Liver (tissue), 9 donors: ENCODE data around the gene RBMX. TPM values are rescaled to one million over a fixed set of nuclear protein-coding genes. Genes with fewer than 3 reads are reported as not detected.
A peak's percentile ranks its signal among the peaks of the same experiment; 100 is the strongest.
"Not testable (repeated sequence)": the region's sequence is repeated elsewhere in the genome, so short reads cannot be mapped to it uniquely, and the experiment has no call there.

Source experiments
- DNase-seq: peaks from one replicate; pipeline ENCODE4 v3.0.0-alpha.2; 2017; ENCODE audit warnings: low spot score
- H3K27ac ChIP-seq, 2 donors: one replicate each; pipeline ENCODE4 v1.7.0; 2013; ENCODE audit warnings: inconsistent platforms in 2 of 2, low read length in 2 of 2, control low read depth in 1 of 2, low read depth in 1 of 2, mild to moderate bottlenecking in 1 of 2
- H3K27me3 ChIP-seq, 4 donors: one replicate each; pipeline versions ENCODE4 v1.6.1 to v1.7.0; 2013; ENCODE audit warnings: low read length in 3 of 4, inconsistent platforms in 1 of 4, mild to moderate bottlenecking in 1 of 4, moderate library complexity in 1 of 4; ENCODE audit not compliant: control insufficient read depth in 4 of 4, insufficient read depth in 4 of 4
- H3K36me3 ChIP-seq, 4 donors: one replicate each; pipeline versions ENCODE4 v1.6.1 to v1.7.0; 2013; ENCODE audit warnings: low read length in 3 of 4, mild to moderate bottlenecking in 3 of 4, low read depth in 1 of 4, moderate library complexity in 1 of 4; ENCODE audit not compliant: control insufficient read depth in 4 of 4, insufficient read depth in 3 of 4
- H3K4me1 ChIP-seq, 4 donors: one replicate each; pipeline versions ENCODE4 v1.6.1 to v1.7.0; 2013; ENCODE audit warnings: low read length in 3 of 4, mild to moderate bottlenecking in 3 of 4, moderate library complexity in 1 of 4; ENCODE audit not compliant: control insufficient read depth in 4 of 4, insufficient read depth in 4 of 4
- H3K4me3 ChIP-seq, 3 donors: one replicate each; pipeline versions ENCODE4 v1.6.1 to v1.7.0; 2013; ENCODE audit warnings: low read length in 3 of 3, control low read depth in 1 of 3, low read depth in 1 of 3, mild to moderate bottlenecking in 1 of 3
- H3K9ac ChIP-seq, 2 donors: one replicate each; pipeline ENCODE4 v1.7.0; 2013; ENCODE audit warnings: low read length in 2 of 2, mild to moderate bottlenecking in 2 of 2, moderate library complexity in 2 of 2, control low read depth in 1 of 2, low read depth in 1 of 2
- H3K9me3 ChIP-seq, 4 donors: one replicate each; pipeline versions ENCODE4 v1.6.1 to v1.7.0; 2013; ENCODE audit warnings: low read length in 3 of 4; ENCODE audit not compliant: control insufficient read depth in 4 of 4
- EGR1 ChIP-seq, 2 donors: IDR thresholded peaks; 2 replicates each; pipeline ENCODE4 v1.6.1; 2016 to 2018; ENCODE audit warnings: antibody characterized with exemption in 2 of 2, low read depth in 2 of 2
- FOXA1 ChIP-seq: IDR thresholded peaks from 2 replicates; pipeline ENCODE4 v1.6.1; 2016; ENCODE audit warnings: antibody characterized with exemption
- FOXA2 ChIP-seq: IDR thresholded peaks from 2 replicates; pipeline ENCODE4 v1.6.1; 2016; ENCODE audit warnings: antibody characterized with exemption
- GABPA ChIP-seq, 2 donors: IDR thresholded peaks in 1 of 2; conservative IDR thresholded peaks in 1 of 2; 2 replicates each; pipeline ENCODE4 v1.6.1; 2016; ENCODE audit warnings: antibody characterized with exemption in 2 of 2, mild to moderate bottlenecking in 1 of 2, moderate library complexity in 1 of 2
- HNF4A ChIP-seq, 2 donors: conservative IDR thresholded peaks; 2 replicates each; pipeline ENCODE4 v1.6.1; 2016; ENCODE audit warnings: antibody characterized with exemption in 2 of 2, mild to moderate bottlenecking in 2 of 2
- HNF4G ChIP-seq: IDR thresholded peaks from 2 replicates; pipeline ENCODE4 v1.6.1; 2016; ENCODE audit warnings: antibody characterized with exemption
- JUND ChIP-seq, 2 donors: IDR thresholded peaks; 2 replicates each; pipeline ENCODE4 v1.6.1; 2016; ENCODE audit warnings: antibody characterized with exemption in 2 of 2
- NR2F2 ChIP-seq: IDR thresholded peaks from 2 replicates; pipeline ENCODE4 v1.6.1; 2016; ENCODE audit warnings: antibody characterized with exemption
- RAD21 ChIP-seq, 2 donors: IDR thresholded peaks; 2 replicates each; pipeline ENCODE4 v1.6.1; 2016; ENCODE audit warnings: antibody characterized with exemption in 2 of 2, mild to moderate bottlenecking in 2 of 2
- RXRA ChIP-seq, 2 donors: IDR thresholded peaks; 2 replicates each; pipeline ENCODE4 v1.6.1; 2017 to 2018; ENCODE audit warnings: antibody characterized with exemption in 2 of 2, mild to moderate bottlenecking in 1 of 2
- SP1 ChIP-seq: IDR thresholded peaks from 2 replicates; pipeline ENCODE4 v1.6.1; 2018; ENCODE audit warnings: antibody characterized with exemption, mild to moderate bottlenecking
- TAF1 ChIP-seq: conservative IDR thresholded peaks from 2 replicates; pipeline ENCODE4 v1.6.1; 2016; ENCODE audit warnings: antibody characterized with exemption, mild to moderate bottlenecking
- YY1 ChIP-seq: IDR thresholded peaks from 2 replicates; pipeline ENCODE4 v1.6.1; 2016; ENCODE audit warnings: antibody characterized with exemption, mild to moderate bottlenecking
- whole genome bisulfite sequencing: extraction: QIAGEN DNeasy Blood & Tissue Kit; methylation state at CpG from one replicate; pipeline ENCODE4 v1.1.7; 2013; 5-methylcytosine and 5-hydroxymethylcytosine counted together
- polyA plus RNA-seq, 2 donors: library from polyadenylated mRNA; stranded (reverse) in 1 of 2; unstranded in 1 of 2; fragments of 200-250 nt in 1 of 2; fragments of >200 nt in 1 of 2; fragmentation: Nextera tagmentation in 1 of 2; extraction: Ambion mirVana in 1 of 2; gene quantifications; one replicate each; pipeline versions ENCODE4 v1.2.1 to v1.2.3, GENCODE V29; 2013 to 2015
- total RNA-seq, 2 donors: library from RNA; depleted of rRNA; stranded (reverse); fragments of >200 nt; gene quantifications; one replicate each; pipeline ENCODE4 v1.2.3, GENCODE V29; 2014
- TF ChIP-seq, protein P1 (sequence below): IDR thresholded peaks from 2 replicates; pipeline ENCODE4 v1.6.1; 2016; ENCODE audit warnings: antibody characterized with exemption, mild to moderate bottlenecking
- TF ChIP-seq, protein P2 (sequence below): IDR thresholded peaks from 2 replicates; pipeline ENCODE4 v1.6.1; 2016; ENCODE audit warnings: antibody characterized with exemption
- TF ChIP-seq, protein P3 (sequence below): fragments of 150-350 bp; IDR thresholded peaks from 2 replicates; pipeline ENCODE4 v1.5.1; 2017; ENCODE audit warnings: improper control_type of control experiment, low read depth, low read length; ENCODE audit not compliant: missing input control
- donor health status: healthy.
- donor health status: healthy.
- donor health status: healthy.
- donor health status: healthy.
- donor health status: healthy.

The RBMX gene
- total RNA-seq: 10 to 100 TPM; 91.8 to 93.6 TPM
- 10 to 100 TPM; 29.3 to 34.6 TPM for polyA plus RNA-seq

DNA sequence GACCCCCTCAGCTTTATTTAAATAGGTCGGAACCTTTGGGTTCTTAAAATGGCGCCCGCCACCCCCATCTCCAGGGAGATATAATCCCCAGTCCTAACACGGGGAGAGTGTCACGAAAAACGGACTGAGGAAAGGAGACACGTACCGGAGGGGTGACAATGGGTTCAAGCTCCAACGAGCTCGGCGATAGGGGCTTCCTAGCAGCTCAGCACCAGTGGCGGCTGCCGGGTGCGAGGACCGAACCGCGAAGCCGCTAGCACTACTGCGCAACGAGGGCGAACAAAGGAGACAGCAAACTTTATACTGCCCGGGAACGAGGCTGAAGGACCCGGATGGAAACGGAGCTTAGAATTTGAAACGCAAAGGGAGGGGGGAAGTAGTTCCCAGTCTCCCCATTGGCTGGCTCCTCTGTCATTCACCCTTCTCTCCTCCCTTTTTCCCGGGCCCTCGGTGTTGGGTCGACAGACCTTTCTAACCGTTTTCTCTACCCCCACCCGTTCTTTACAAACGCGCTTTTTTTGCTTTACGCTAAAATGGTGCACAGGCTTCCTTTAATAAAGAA, at the start of gene RBMX:
TSS of gene RBMX (minus strand) at position 274 of the 562 bp plus-strand sequence. CDS start 1,298 bp downstream, outside the sequence.
- WGBS: 2% methylated on average over 34 of the region's 34 CpGs
- H3K36me3 ChIP-seq: peaks cover 2 to 10% (median 6%) of the 10 kb centered on the region in 4 donors
- H3K4me1 ChIP-seq: no peaks in the 10 kb centered on the region
- H3K27ac ChIP-seq: peak within 1 kb of the TSS; percentile 73 to 90
- no peaks in the 10 kb centered on the region for H3K27me3 ChIP-seq
- DNase-seq: peak; percentile 89
- TF ChIP-seq NR2F2: no peak
- no peak for TF ChIP-seq RAD21 (IDR thresholded peaks at IDR 0.05)
- TF ChIP-seq, protein P1, sequence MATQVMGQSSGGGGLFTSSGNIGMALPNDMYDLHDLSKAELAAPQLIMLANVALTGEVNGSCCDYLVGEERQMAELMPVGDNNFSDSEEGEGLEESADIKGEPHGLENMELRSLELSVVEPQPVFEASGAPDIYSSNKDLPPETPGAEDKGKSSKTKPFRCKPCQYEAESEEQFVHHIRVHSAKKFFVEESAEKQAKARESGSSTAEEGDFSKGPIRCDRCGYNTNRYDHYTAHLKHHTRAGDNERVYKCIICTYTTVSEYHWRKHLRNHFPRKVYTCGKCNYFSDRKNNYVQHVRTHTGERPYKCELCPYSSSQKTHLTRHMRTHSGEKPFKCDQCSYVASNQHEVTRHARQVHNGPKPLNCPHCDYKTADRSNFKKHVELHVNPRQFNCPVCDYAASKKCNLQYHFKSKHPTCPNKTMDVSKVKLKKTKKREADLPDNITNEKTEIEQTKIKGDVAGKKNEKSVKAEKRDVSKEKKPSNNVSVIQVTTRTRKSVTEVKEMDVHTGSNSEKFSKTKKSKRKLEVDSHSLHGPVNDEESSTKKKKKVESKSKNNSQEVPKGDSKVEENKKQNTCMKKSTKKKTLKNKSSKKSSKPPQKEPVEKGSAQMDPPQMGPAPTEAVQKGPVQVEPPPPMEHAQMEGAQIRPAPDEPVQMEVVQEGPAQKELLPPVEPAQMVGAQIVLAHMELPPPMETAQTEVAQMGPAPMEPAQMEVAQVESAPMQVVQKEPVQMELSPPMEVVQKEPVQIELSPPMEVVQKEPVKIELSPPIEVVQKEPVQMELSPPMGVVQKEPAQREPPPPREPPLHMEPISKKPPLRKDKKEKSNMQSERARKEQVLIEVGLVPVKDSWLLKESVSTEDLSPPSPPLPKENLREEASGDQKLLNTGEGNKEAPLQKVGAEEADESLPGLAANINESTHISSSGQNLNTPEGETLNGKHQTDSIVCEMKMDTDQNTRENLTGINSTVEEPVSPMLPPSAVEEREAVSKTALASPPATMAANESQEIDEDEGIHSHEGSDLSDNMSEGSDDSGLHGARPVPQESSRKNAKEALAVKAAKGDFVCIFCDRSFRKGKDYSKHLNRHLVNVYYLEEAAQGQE: peak; percentile 93
- TF ChIP-seq, protein P2, sequence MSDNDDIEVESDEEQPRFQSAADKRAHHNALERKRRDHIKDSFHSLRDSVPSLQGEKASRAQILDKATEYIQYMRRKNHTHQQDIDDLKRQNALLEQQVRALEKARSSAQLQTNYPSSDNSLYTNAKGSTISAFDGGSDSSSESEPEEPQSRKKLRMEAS: no peak
- TF ChIP-seq SP1: peak; percentile 80
- peak in 1 of 2 donors; percentile 53 for TF ChIP-seq GABPA (IDR thresholded peaks at IDR 0.05 in 1 of 2, conservative IDR thresholded peaks at IDR 0.05 in 1 of 2)
- no peak for TF ChIP-seq HNF4A (conservative IDR thresholded peaks at IDR 0.05)
- peak; percentile 96 for TF ChIP-seq YY1
- TF ChIP-seq JUND (IDR thresholded peaks at IDR 0.05): no peak
- peak; percentile 97 for TF ChIP-seq TAF1
- no peak for TF ChIP-seq RXRA (IDR thresholded peaks at IDR 0.05)
- TF ChIP-seq FOXA2: no peak
- TF ChIP-seq, protein P3, sequence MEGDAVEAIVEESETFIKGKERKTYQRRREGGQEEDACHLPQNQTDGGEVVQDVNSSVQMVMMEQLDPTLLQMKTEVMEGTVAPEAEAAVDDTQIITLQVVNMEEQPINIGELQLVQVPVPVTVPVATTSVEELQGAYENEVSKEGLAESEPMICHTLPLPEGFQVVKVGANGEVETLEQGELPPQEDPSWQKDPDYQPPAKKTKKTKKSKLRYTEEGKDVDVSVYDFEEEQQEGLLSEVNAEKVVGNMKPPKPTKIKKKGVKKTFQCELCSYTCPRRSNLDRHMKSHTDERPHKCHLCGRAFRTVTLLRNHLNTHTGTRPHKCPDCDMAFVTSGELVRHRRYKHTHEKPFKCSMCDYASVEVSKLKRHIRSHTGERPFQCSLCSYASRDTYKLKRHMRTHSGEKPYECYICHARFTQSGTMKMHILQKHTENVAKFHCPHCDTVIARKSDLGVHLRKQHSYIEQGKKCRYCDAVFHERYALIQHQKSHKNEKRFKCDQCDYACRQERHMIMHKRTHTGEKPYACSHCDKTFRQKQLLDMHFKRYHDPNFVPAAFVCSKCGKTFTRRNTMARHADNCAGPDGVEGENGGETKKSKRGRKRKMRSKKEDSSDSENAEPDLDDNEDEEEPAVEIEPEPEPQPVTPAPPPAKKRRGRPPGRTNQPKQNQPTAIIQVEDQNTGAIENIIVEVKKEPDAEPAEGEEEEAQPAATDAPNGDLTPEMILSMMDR: no peak
- no peak for TF ChIP-seq EGR1 (IDR thresholded peaks at IDR 0.05; ENCODE audit: low read depth in 2 of 2)
- no peak for TF ChIP-seq HNF4G
- no peak for TF ChIP-seq FOXA1
- peak within 1 kb of the TSS; percentile 91 to 92 for H3K9ac ChIP-seq
- H3K4me3 ChIP-seq: peak within 1 kb of the TSS; percentile 79 to 94 (median 92)
- no peaks in the 10 kb centered on the region for H3K9me3 ChIP-seq

DNA sequence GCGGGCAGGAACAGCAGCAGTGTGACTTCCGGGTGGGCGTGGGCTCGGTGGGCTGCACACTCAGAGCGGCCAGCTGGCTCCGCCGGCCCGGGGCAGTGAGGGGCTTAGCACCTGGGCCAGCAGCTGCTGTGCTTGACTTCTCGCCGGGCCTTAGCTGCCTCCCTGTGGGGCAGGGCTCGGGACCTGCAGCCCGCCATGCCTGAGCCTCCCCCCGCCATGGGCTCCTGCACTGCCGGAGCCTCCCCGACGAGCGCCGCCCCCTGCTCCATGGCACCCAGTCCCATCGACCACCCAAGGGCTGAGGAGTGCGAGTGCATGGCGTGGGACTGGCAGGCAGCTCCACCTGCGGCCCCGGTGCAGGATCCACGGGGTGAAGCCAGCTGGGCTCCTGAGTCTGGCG, 40.9 kb upstream of the RBMX start:
- WGBS: 98% methylated on average over 25 of the region's 25 CpGs
- H3K27ac ChIP-seq, H3K4me1 ChIP-seq, H3K9me3 ChIP-seq, H3K4me3 ChIP-seq, H3K36me3 ChIP-seq, DNase-seq, H3K27me3 ChIP-seq, H3K9ac ChIP-seq: not testable (repeated sequence)
